Panc1 (cell line): Measurements from ENCODE around the gene FRMD5.
"Not testable (repeated sequence)": the region's sequence is repeated elsewhere in the genome, so short reads cannot be mapped to it uniquely, and the experiment has no call there.

Experiments
- CTCF ChIP-seq: fragments of 450-650 bp; IDR thresholded peaks from 2 replicates; pipeline ENCODE4 v1.5.1; 2017; ENCODE audit warnings: mild to moderate bottlenecking
- TCF7L2 ChIP-seq: IDR thresholded peaks from 2 replicates; pipeline ENCODE4 v1.6.1; 2011; ENCODE audit warnings: mild to moderate bottlenecking, low read depth, low read length, inconsistent platforms

- not testable (repeated sequence) for TF ChIP-seq TCF7L2, CTCF
Measured at GRCh38 chr15:43866636-43867035, 328.4 kb downstream of the FRMD5 start.
